Fibroblast of villous mesenchyme (primary cell): Measurements from ENCODE around the gene SCAMP3. TPM values are rescaled to one million over a fixed set of nuclear protein-coding genes. Genes with fewer than 3 reads are reported as not detected.

ENCODE experiments used
- DNase-seq: peaks from one replicate; pipeline ENCODE4 v3.0.0-alpha.2; 2010; ENCODE audit warnings: low read depth
- H3K4me3 ChIP-seq: 2 replicates; pipeline ENCODE4 v1.5.1; 2011; ENCODE audit warnings: low read depth, mild to moderate bottlenecking, low read length
- total RNA-seq: library from RNA; depleted of rRNA; stranded (reverse); fragments of >200 nt; gene quantifications from 2 replicates; pipeline ENCODE4 v1.2.3, GENCODE V29; 2012
- TF ChIP-seq, protein P1 (sequence below): IDR thresholded peaks from 2 replicates; pipeline ENCODE4 v1.5.1; 2012; ENCODE audit warnings: low read depth, mild to moderate bottlenecking, low read length; ENCODE audit not compliant: insufficient read depth

SCAMP3 gene
- total RNA-seq, 1 donor = 33.7 TPM

DNA sequence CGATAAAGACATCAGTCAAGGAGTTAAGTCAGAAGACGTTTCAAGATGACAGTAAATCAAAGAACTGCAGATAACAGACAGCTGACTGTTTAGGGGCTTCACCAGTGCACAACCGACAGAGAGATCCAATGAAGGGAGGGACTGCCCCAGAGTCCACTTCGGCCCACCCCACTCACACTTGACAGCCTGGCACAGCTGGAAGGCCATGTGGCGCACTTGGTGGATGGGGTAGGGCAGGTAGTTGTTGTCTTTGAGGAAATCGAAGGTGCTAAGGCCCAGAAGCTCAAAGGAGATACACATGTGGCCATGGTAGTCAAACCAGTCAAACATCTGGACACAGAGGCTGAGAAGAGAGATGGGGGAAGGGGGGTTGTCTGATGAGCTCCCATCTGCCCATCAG, 4.4 kb upstream of the SCAMP3 start:
- TF ChIP-seq, protein P1, sequence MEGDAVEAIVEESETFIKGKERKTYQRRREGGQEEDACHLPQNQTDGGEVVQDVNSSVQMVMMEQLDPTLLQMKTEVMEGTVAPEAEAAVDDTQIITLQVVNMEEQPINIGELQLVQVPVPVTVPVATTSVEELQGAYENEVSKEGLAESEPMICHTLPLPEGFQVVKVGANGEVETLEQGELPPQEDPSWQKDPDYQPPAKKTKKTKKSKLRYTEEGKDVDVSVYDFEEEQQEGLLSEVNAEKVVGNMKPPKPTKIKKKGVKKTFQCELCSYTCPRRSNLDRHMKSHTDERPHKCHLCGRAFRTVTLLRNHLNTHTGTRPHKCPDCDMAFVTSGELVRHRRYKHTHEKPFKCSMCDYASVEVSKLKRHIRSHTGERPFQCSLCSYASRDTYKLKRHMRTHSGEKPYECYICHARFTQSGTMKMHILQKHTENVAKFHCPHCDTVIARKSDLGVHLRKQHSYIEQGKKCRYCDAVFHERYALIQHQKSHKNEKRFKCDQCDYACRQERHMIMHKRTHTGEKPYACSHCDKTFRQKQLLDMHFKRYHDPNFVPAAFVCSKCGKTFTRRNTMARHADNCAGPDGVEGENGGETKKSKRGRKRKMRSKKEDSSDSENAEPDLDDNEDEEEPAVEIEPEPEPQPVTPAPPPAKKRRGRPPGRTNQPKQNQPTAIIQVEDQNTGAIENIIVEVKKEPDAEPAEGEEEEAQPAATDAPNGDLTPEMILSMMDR = no peak
- no peak for DNase-seq

DNA sequence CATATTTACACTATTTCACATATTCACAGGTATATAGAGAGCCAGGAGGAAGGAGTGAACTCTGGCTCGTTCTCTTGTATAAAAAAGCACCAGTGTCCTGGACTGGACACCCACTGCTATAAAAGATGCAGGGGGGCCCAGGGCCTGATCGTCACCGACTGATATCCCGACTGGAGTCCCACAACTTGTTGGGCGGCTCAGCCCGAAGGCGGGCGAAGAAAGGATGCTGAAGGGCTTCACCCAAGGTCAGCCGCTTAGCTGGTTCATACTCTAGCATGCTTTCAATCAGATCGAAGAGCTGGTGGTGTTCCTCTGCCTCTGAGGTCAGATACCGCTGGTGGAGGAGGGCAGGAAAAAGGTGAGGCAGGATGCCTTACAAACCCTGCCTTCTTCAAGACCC, 907 bp upstream of the SCAMP3 start:
- TF ChIP-seq, protein P1 = no peak
- DNase-seq = no peak
- no peak overlapping the region for H3K4me3 ChIP-seq

More for the DNA sequence above, 4.4 kb upstream of the SCAMP3 start:
- H3K4me3 ChIP-seq = no peak overlapping the region

DNA sequence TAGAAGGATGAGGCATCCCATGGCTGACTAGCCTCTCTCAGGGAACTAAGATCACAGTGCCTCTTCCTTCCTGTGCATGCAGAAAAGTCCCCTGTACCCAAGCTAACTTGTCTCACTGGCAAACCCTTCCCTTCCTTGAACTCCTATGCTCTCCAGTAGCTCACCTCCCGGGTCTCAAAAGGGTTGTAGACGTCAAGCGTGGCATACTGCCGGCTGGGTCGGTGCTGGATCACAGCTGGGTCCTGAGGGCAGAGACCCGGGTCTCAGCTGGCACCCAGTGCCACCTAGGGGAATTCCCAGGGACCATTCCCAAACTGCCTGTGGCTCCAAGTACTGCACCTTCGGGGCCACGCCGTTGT, 688 bp downstream of the SCAMP3 start:
- DNase-seq = no peak
- peak overlapping the region; percentile 93 for H3K4me3 ChIP-seq
- TF ChIP-seq, protein P1 = no peak

DNA sequence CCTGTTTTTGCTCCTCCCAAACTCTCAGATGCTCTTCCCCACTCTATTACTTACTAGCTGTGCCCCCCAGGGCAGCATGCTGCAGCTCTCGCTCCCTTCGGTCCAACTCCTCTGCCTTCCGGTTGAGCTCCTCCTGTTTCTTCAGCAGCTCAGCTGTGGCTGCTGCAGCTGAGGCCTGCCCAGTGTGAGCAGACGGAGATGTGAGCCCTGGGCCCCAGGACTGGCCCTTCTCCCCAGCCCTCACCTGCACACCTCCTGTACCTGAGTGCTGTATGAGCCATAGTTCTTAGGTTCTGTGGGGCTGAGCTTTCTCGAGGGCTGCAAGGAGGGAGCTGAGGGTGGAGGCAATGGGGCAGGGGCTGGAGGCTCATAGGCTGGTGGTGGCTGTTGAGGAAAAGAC, 1.9 kb downstream of the SCAMP3 start:
- TF ChIP-seq, protein P1 = no peak
- DNase-seq = no peak

DNA sequence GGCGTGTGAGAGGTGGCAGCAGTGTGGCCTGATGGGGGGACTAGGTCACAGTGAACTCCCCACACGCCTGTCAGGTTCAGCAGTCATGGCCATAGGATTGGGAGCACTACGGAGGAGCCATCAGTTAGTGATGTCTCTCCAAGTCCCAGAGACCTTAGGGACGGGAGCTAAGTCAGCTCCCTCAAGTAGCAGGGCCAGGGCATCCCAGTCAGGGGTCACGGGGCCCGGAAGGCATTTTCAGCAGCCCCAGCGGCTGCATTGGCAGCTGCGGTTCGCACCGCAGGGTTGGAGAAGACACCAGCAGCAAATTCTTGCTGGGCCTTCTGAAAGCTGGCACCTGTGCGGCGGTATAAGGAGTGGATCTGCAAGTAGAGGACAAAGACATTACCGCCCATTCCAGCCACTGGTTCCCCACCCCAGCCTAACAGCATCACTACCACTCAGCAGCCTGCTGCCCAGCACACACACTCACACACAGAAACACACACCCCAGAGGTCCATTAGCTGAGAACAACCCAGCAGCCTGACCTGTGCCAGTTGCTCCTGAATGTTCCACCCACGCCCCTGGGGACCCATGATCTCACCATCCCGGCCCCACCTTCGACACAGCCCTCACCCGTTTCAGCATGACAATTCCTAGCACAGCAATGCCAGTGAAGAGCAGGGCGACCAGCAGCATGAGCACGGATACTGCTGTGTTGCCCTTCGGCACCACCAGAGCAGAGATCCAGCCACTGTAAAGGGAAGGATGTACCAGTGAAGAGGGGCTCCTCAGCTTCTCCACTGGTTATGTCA, 5.9 kb downstream of the SCAMP3 start:
- no peak for DNase-seq
- TF ChIP-seq, protein P1 = no peak
- H3K4me3 ChIP-seq = peak overlapping the region; percentile 85

More for the DNA sequence above, 1.9 kb downstream of the SCAMP3 start:
- H3K4me3 ChIP-seq = no peak overlapping the region

DNA sequence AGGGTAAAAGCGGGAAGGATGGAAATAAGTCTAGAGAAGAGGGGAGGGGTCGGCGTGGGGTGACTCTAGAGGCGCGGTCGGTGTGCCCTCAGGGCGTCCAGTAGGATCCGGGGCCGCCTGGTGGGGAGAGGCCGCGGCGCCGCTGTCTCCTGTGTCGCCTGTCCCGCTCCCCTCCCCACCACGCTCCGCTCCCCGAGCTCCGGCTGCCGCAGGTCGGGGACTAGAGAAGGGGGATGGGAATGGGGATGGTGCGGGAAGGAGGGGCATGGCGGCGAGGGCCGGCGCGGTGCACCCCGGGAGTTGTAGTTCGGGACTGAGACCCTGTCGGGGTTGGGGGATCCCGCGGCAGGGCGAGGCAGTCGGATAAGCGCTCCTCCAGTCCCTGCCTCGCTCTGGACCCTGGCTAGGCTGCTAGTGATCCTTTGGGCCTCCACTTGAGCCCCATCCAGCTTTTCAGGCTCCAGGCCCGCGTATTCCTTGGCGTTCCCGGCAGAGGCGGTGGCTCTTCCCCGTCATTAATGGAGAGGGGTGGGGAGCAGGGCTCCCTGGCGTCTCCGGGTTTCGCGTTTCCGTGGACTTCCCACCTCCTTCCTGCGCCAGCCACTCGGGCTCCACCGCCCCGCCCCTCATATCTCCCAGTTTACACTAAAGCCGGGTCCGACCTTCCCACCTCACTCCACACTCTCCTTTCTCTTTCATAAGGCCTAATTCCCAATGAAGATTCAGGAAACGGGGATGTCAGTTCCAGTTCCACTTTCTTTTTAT, 6.7 kb downstream of the SCAMP3 start, which contains the start of gene ENTREP3:
ENTREP3 (minus strand) TSS at position 241 of the 765 bp plus-strand sequence. CDS start 606 bp downstream, outside the sequence.
- TF ChIP-seq, protein P1 = no peak
- DNase-seq = peak; percentile 90
- peak within 1 kb of the TSS; percentile 85 for H3K4me3 ChIP-seq
